Medulla oblongata (tissue), 1 donor: ENCODE results near the gene OGFR.

ENCODE experiments used
- DNase-seq: peaks from one replicate; pipeline ENCODE4 v3.0.0-alpha.2; 2015; ENCODE audit errors: extremely low spot score

OGFR gene

DNA sequence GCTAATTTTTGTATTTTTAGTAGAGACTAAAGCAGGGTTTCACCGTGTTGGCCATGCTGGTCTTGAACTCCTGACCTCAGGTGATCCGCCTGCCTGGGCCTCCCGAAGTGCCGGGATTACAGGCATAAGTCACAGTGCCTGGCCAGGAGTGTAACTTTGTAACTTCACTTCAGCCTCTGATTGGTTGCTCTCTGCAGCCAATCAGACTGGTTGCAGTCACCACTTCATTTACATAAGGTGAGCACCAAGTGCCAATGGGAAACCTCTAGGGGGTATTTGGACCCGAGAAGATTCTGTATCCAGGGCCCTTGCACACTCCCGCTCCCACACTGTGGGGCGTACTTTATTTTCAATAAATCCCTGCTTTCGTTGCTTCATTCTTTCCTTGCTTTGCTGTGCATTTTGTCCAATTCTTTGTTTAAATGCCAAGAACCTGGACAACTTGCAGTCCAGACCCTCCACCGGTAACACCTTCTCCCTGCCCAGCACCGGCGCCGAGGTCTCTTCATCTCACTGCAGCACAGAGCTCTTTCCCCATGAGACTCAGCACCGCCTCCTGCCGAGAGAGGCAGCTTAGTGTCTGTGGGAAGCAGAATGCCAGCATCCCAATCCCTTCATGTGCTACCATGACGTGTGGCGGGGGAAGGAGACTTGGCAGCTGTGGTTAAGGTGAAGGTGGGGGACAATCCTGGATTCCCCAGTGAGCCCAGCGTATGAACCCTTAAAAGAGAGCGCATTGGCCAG is 22.3 kb upstream of the OGFR start:
- DNase-seq = no peak

DNA sequence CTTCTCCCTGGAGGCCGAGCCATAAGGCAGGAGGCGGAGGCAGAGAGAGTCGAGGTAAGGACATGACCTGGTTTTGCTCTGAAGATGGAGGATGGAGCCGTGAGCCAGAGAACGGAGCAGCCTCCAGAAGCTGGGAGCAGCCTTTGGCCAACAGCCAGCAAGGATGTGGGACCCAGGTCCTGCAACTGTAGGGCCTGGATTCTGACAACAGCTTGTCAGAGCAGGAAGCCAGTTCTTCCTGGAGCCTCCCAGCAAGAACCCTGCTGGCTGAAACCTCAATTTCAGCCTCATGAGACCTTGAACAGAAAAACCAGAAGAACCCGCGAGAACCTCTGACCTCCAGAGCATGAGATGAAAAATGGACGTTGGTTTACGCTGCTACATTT is 21.7 kb upstream of the OGFR start:
- no peak for DNase-seq

DNA sequence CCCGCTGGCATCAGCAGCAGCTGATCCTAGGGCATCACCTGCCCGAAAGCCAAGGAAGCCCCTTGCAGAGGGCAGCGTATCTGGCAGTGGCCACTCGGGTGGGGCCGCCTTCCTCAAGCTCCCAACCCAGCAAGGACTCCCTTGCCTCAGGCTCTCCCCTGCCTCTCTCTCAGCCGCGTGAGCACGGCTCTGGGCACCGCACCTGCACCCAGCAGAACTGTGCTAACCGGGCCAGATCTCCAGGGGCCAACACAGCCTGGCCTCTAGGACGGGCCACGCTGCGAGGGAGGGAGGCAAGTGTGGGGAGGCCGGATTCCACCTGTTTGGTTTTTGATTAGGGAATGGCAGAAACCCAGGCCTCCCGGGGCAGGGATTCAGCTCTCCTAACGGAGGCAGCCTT is 20.1 kb upstream of the OGFR start:
- no peak for DNase-seq

DNA sequence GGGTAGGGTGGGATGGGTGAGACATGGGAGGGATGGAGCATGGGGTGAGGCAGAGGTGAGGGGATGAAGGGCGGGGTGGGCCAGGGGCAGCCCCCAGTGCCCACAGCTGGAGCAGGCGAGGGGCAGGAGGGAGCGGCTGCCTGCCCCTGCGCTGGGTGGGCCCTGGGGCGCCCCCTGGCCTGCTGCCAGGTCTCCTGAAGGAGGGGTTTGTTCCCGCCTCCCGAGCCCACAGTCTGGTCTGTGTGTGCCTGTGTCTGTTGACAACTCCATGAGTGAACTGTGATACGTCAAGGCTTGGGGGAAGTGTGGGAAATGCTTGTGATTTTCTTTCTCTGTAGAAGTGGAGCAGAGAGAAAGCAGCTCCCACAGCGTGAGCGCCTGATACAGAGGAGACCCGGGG is 19.2 kb upstream of the OGFR start:
- no peak for DNase-seq

- no peak for DNase-seq
Observed at GRCh38 chr20:62786157-62786556, 18.5 kb upstream of the OGFR start.

DNA sequence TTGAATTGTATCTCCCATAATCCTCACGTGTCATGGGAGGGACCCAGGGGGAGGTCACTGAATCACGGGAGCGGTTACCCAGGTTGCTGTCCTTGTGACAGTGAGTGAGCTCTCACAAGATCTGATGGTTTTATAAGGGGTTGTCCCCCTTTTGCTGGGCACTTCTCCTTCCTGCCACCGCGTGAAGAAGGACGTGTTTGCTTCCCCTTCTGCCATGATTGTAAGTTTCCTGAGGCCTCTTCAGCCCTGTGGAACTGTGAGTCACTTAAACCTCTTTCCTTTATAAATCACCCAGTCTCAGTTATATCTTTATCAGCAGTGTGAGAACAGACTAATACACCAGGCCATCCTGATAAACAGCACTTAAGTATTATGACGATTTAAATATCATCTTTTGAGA is 17.3 kb upstream of the OGFR start:
- no peak for DNase-seq

DNA sequence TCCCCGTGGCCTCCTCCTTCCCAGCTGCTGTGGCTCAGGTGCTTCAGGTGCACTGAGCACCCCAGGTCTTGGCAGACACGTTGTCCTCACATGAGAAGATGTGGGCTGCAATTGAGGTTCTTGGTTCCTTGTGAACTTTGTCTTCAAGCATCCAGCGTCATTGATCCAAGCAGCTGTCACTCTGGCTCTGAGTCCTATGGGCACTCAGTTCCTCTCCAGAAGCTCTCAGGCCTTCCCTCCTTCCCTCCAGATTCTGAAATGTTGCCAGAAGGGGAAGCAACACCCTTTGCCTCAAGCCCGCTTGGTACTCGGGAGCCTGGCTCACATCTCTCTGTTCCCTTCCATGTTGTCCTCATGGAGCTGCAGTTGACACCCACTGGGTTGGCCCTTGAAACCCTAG is 16.8 kb upstream of the OGFR start:
- no peak for DNase-seq

- DNase-seq = no peak
Observed at GRCh38 chr20:62788607-62789006, 16.0 kb upstream of the OGFR start.

DNA sequence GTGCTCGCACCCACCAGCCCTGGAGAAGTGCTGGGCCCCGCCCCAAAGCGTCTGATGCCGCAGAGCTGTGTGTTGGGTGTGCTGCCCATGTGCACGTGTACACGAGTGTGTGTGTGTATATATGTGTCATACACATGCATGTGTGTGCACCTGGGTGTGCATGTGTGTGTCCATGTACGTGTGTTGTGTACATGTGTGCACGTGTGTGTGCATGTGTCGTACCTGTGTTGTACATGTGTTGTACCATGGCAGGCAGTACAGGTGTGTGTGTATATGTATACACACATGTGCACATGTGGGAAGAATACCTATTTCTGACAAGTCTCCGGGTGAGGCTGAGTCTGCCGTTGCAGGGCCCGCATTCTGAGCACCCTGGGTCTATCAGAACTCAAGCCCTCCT is 14.6 kb upstream of the OGFR start:
- DNase-seq = no peak

DNA sequence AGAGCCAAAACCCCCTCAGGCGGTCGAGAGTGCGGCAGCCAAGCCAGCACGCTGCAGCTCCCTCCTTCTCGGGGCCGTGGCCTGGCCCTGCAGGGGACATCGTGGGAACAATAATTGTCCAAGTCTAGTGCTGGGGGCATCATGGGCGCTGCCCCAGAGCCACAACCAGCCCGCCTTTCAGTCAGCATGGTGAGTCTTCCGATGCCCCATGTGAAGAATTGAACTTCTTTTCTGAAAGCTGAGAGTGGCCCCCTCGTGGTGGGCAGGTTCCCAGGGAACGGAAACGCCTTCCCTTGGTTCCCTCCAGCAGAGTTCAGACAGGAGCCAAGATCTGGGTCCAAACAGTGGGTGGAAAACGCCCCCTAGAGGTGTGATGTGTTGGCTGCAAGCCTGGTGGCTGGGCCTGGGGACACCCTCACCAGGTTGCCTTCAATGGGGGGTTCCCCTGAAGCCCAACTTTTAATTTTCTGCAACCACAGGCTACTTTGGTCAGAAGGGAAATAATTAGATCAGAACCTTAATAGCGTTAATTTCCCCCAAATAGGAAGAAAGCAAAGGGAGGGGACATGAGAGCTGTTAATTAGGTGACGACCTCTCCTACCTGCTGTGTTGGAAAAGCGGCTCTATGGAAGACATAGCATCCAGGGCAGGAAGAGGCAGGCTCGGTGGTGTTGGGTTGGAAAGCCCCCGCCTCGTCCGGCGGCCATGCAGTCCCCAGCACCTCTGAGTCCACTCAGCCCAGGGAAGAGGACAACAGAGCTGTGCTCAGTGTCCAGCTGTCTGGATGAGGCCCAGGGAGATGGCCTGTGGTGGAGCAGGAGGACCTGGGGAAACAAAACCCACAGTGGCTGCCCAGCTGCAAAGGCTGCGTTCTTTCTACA is 13.1 kb upstream of the OGFR start:
- DNase-seq = peak; percentile 96

GRCh38 chr20:62792182-62792939 is 12.3 kb upstream of the OGFR start:
- no peak for DNase-seq

GRCh38 chr20:62792940-62793756 is 11.5 kb upstream of the OGFR start:
- no peak for DNase-seq

DNA sequence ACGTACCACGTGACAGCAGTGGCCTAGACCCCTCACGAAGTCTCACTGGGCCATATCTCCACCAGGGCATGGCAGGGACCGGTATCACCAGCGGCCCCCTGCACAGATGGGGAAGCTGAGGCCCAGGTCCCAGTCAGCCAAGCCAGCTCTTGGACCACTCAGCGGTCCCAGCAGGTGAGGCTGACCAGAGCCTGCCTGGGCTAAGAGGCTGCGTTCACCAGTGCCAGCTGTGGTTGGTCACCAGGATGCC is 11.0 kb upstream of the OGFR start:
- DNase-seq = no peak

DNA sequence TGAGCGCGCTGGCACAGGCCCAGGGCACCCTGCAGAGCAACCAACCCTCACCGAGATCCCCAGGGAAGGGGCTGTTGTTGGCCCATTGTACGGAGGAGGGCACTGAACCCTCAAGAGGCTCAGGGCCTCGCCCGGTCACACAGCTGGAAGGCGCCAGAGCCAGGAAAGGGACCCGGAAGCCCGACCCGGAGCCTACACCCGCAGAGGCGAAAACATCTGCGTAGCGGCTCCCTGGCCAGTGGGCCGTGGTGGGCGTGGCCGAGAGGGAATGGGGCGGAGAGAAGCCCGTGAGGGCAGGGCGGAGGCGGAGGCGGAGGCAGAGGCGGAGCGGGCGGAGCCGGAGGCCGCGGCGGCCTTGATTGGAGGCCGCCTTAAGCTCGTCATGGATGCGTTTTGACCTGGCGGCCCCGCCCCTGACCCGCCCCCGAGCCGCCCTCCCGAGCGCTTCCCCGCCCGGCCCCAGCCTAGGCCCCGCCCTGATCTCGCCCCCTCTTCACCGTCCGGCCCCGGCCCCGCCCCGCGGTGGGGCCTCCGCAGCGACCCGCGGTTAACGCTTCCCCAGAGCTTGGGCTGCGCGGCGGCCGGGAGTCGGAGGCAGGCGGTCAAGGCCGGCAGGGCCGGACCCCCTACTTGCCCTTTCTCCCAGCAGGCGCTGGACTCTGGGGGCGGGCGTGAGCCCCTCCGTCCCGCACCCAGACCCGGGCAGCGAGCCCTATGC is 10.5 kb upstream of the OGFR start:
- peak; percentile 96 for DNase-seq

- DNase-seq = peak; percentile 43
Observed at GRCh38 chr20:62795023-62795761, 9.4 kb upstream of the OGFR start.

GRCh38 chr20:62796699-62797491 is 7.7 kb upstream of the OGFR start:
- no peak for DNase-seq

- DNase-seq = no peak
Observed at GRCh38 chr20:62797671-62798532, 6.7 kb upstream of the OGFR start.

GRCh38 chr20:62799036-62799435 is 5.6 kb upstream of the OGFR start:
- DNase-seq = no peak

DNA sequence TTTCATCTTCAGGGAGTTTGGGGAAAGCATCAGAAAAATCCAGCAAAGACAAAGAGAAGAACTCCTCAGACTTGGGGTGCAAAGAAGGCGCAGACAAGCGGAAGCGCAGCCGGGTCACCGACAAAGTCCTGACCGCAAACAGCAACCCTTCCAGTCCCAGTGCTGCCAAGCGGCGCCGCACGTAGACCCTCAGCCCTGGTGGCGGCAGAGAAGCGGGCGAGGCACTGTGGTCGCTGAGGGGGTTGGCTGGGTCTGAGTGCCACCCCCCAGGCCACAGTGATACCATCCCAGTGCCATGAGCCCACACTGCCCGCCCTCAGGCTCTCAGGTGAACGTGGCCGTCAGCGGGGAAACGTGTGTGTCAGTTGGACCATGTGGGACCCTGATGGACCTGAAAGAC is 5.2 kb upstream of the OGFR start:
- no peak for DNase-seq
